Testis (tissue), 3 donors: Measurements from ENCODE around the gene LCN15. TPM values are rescaled to one million over a fixed set of nuclear protein-coding genes. Genes with fewer than 3 reads are reported as not detected.
"Not testable (repeated sequence)": the region's sequence is repeated elsewhere in the genome, so short reads cannot be mapped to it uniquely, and the experiment has no call there.

Experiments used
- DNase-seq: peaks from one replicate; pipeline ENCODE4 v3.0.0-alpha.2; 2019
- H3K27ac ChIP-seq, 2 donors: fragments of 200-600 bp; sonication (generic); one replicate each; pipeline ENCODE4 v1.5.1; 2019
- H3K27me3 ChIP-seq: fragments of 200-600 bp; sonication (generic); one replicate; pipeline ENCODE4 v1.5.1; 2019
- H3K36me3 ChIP-seq: fragments of 200-600 bp; sonication (generic); one replicate; pipeline ENCODE4 v1.5.1; 2017; ENCODE audit warnings: low read depth; ENCODE audit errors: missing control alignments
- H3K4me1 ChIP-seq: fragments of 200-600 bp; sonication (generic); one replicate; pipeline ENCODE4 v1.5.1; 2019
- H3K4me3 ChIP-seq, 2 donors: fragments of 200-600 bp; sonication (generic); one replicate each; pipeline ENCODE4 v1.5.1; 2017 to 2019
- H3K9me3 ChIP-seq: fragments of 200-600 bp; sonication (generic); one replicate; pipeline ENCODE4 v1.5.1; 2017
- POLR2A ChIP-seq: fragments of 450-650 bp; IDR thresholded peaks from one replicate; pipeline ENCODE4 v1.6.1; 2017; ENCODE audit warnings: antibody characterized with exemption, mild to moderate bottlenecking, moderate library complexity
- WGBS, 2 donors: methylation state at CpG; one replicate each; pipeline ENCODE4 v1.1.5; 2018; 5-methylcytosine and 5-hydroxymethylcytosine counted together
- intact Hi-C: fragments of 100-400 bp; cut with DNase I; formaldehyde crosslinking; loops from one replicate; pipeline ENCODE4 v1.15.1; 2023; ENCODE audit warnings: low total_unique reads
- polyA plus RNA-seq: library from polyadenylated mRNA; stranded (reverse); fragments of 350-450 nt; fragmentation: Illumina TruSeq; extraction: RNeasy Lipid Tissue Mini Kit (QIAGEN cat#74804); gene quantifications from one replicate; pipeline ENCODE4 v1.2.3, GENCODE V29; 2014; ENCODE audit warnings: low read depth, low replicate concordance; ENCODE audit not compliant: insufficient read depth
- total RNA-seq, 2 donors: library from RNA; depleted of rRNA; stranded (reverse); fragments of >200 nt; gene quantifications; one replicate each; pipeline ENCODE4 v1.2.3, GENCODE V29; 2016
- TF ChIP-seq, protein P1 (sequence below), 3 experiments: fragments of 450-650 bp in 2 of 3; fragments of 200-600 bp in 1 of 3; sonication (generic) in 1 of 3; IDR thresholded peaks; one replicate each; pipeline ENCODE4 v1.5.1; 2016 to 2019; ENCODE audit warnings: antibody characterized with exemption in 3 of 3, mild to moderate bottlenecking in 2 of 3, moderate library complexity in 1 of 3

The LCN15 gene
- total and polyA plus RNA-seq, 3 donors from 2014 or later = 0.41 to 0.68 TPM; not detected in 1

DNA sequence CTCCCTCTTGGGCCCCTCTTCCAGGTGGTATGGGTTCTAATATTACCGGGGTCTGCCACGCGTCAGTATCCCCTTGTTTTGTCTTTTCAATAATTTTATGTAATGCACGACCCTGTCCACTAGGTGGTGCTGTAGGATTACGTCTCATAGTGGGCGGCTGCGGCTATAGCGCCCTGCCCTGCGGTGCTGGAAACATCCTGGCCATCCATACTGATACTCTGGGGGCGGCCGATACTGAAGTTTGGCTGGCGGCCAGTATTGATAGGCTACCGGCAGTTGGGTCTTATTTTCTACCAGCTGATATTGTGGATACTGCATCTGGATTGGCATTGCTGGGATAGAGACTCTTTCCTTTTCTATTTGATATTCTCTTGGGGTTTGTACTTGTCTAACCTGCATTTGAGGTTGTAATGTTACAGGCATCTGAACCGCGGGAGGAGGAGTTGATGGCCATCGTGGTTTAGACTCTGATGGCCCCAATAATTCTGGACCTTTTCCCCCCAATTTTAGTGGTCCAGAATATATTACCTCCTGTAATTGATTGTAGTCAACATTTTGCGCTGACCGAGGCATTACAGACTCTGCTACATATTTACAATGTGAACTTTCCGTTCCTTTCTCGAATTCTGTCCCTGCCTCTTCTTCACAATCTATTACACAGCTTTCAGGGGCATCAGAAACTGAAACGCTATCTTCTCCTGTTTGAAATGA lies 23.5 kb upstream of the LCN15 start:
- 10 to 13% methylated on average over 21 of the region's 21 CpGs for WGBS, 2 donors
- peaks cover 48% of the 10 kb centered on the region for H3K4me1 ChIP-seq
- peak overlapping the region in 1 of 2 donors; percentile 5 for H3K4me3 ChIP-seq
- H3K27ac ChIP-seq = peak overlapping the region; percentile 91 to 93
- TF ChIP-seq, protein P1, sequence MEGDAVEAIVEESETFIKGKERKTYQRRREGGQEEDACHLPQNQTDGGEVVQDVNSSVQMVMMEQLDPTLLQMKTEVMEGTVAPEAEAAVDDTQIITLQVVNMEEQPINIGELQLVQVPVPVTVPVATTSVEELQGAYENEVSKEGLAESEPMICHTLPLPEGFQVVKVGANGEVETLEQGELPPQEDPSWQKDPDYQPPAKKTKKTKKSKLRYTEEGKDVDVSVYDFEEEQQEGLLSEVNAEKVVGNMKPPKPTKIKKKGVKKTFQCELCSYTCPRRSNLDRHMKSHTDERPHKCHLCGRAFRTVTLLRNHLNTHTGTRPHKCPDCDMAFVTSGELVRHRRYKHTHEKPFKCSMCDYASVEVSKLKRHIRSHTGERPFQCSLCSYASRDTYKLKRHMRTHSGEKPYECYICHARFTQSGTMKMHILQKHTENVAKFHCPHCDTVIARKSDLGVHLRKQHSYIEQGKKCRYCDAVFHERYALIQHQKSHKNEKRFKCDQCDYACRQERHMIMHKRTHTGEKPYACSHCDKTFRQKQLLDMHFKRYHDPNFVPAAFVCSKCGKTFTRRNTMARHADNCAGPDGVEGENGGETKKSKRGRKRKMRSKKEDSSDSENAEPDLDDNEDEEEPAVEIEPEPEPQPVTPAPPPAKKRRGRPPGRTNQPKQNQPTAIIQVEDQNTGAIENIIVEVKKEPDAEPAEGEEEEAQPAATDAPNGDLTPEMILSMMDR (IDR thresholded peaks at IDR 0.05) = peak; percentile 92 to 95 (median 94)
- TF ChIP-seq POLR2A = no peak
- H3K9me3 ChIP-seq = no peaks in the 10 kb centered on the region
- intact Hi-C loops = loop anchor here (5.0 kb wide), 1 partner anchor 239 kb away; the partner anchor contains the start of gene ABCA2
- no peaks in the 10 kb centered on the region for H3K36me3 ChIP-seq
- H3K27me3 ChIP-seq = no peaks in the 10 kb centered on the region
- DNase-seq = peak; percentile 85

DNA sequence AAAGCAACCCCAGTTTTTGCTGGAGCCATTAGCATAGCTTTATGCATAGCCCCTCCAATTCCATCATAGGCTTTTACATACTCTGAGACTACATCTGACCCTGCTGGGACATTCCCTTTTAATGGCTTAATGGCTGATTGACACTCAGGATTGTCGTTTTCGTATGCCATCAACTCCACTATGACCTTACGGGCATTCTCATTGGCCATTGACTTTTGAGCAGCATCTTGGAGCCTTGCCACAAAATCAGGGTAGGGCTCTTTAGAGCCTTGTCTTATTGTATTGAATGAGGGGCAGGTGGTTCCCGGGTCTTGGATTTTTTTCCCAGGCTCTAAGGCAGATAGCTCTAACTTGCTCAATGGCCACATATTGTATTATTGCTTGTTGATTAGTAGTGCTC lies 22.7 kb upstream of the LCN15 start:
- intact Hi-C loops = loop anchor here (5.0 kb wide), 1 partner anchor 240 kb away; the partner anchor contains the start of gene ABCA2
- not testable (repeated sequence) for H3K36me3 ChIP-seq, H3K27me3 ChIP-seq, DNase-seq, H3K4me3 ChIP-seq, H3K27ac ChIP-seq, H3K9me3 ChIP-seq
- WGBS, 2 donors = 54 to 63% methylated on average over 4 of the region's 4 CpGs
- H3K4me1 ChIP-seq = peaks cover 41% of the 10 kb centered on the region

DNA sequence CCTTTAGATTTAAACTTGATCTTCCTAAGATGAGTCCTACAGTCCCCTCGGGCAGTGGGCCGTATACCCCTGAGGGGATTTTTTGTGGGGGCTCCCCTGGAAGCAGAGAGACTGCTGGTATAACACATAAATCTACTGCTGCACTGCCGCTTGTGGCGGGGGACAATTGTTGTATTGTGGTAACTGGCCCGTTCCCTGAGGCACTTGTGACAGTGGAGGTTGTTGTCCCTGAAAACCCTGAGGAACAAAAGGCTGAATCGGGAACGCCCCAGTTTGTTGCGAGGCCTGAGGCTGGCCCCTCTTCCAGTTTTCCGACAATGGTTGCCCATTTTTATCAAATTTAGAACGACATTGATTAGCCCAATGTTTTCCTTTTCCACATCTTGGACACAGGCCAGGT lies 22.1 kb upstream of the LCN15 start:
- intact Hi-C loops = loop anchor here (5.0 kb wide), 1 partner anchor 241 kb away; the partner anchor contains the start of gene ABCA2
- Histone ChIP-seq H3K4me1 (peaks cover 38% of the 10 kb centered on the region), H3K4me3 (no peak overlapping the region), H3K9me3 (no peaks in the 10 kb centered on the region), H3K27ac (no peak overlapping the region), H3K36me3 (no peaks in the 10 kb centered on the region), H3K27me3 (no peaks in the 10 kb centered on the region)
- 71 to 77% methylated on average over 10 of the region's 10 CpGs for WGBS, 2 donors
- no peak for DNase-seq
- TF ChIP-seq, protein P1 (IDR thresholded peaks at IDR 0.05) = no peak
- TF ChIP-seq POLR2A = no peak

DNA sequence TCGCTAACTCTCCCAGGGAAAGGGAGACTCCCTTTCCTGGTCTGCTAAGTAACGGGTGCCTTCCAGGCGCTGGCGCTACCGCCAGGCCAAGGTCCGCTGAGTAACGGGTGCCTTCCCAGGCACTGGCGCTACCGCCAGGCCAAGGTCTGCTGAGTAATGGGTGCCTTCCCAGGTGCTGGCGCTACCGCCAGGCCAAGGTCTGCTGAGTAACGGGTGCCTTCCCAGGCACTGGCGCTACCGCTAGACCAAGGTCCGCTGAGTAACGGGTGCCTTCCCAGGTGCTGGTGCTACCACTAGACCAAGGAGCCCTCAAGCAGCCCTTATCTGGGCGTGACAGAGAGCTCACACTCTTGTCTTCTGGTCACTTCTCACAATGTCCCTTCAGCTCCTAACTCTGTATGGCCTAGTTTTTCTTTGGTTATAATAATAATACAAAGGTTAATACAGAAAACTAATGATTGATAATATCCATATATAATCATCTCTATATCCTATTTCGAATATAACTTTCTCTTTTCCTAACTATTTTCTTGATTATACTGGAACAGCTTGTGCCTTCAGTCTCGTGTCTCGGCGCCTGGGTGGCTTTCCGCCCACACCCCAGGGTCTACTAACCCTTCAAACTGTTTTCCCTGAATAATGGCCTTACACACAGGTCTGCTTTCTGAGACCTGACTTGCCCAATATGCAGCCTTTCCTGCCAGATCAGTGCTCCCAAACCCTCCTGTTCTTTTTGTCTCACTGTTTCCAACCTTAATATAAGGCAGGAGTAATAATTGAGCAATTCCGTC lies 21.4 kb upstream of the LCN15 start:
- H3K4me3 ChIP-seq, H3K9me3 ChIP-seq, H3K27me3 ChIP-seq, H3K36me3 ChIP-seq, H3K27ac ChIP-seq, DNase-seq: not testable (repeated sequence)
- intact Hi-C loops = loop anchor here (5.0 kb wide), 1 partner anchor 242 kb away; the partner anchor contains the start of gene ABCA2
- peaks cover 38% of the 10 kb centered on the region for H3K4me1 ChIP-seq
- 80 to 83% methylated on average over 22 to 23 of the region's 23 CpGs for WGBS, 2 donors

DNA sequence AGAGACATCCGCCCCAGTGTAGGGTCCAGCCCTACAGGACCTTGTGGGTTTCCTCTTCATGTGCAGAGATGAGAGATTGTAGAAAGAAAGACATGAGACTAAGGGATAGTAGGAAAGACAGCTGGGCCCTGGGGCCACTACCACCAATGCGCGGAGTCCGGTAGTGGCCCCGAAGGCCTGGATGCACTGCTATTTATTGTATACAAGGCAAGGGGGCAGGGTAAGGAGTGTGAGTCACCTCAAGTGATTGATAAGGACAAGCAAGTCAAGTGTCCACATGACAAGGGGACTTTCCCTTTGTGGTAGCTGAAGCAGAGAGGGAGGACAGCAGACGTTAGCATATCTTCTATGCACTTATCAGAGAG lies 20.7 kb upstream of the LCN15 start:
- Histone ChIP-seq H3K27me3 (no peaks in the 10 kb centered on the region), H3K36me3 (no peaks in the 10 kb centered on the region), H3K4me3 (no peak overlapping the region), H3K27ac (no peak overlapping the region), H3K4me1 (peaks cover 31% of the 10 kb centered on the region), H3K9me3 (no peaks in the 10 kb centered on the region)
- no peak for DNase-seq
- TF ChIP-seq POLR2A = no peak
- TF ChIP-seq, protein P1 (IDR thresholded peaks at IDR 0.05) = no peak
- intact Hi-C loops = loop anchor here (5.0 kb wide), 1 partner anchor 242 kb away; the partner anchor contains the start of gene ABCA2
- 88 to 90% methylated on average over 6 of the region's 6 CpGs for WGBS, 2 donors
